HG03175 (cell line): ENCODE measurements around the gene FIZ1.

ENCODE experiments used
- ATAC-seq: cut with Tn5 transposase; IDR thresholded peaks from one replicate; pipeline ENCODE4 v1.9.1; 2021; ENCODE audit warnings: mild to moderate bottlenecking, moderate library complexity; ENCODE audit not compliant: unreplicated experiment

FIZ1 gene, protein sequence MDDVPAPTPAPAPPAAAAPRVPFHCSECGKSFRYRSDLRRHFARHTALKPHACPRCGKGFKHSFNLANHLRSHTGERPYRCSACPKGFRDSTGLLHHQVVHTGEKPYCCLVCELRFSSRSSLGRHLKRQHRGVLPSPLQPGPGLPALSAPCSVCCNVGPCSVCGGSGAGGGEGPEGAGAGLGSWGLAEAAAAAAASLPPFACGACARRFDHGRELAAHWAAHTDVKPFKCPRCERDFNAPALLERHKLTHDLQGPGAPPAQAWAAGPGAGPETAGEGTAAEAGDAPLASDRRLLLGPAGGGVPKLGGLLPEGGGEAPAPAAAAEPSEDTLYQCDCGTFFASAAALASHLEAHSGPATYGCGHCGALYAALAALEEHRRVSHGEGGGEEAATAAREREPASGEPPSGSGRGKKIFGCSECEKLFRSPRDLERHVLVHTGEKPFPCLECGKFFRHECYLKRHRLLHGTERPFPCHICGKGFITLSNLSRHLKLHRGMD

DNA sequence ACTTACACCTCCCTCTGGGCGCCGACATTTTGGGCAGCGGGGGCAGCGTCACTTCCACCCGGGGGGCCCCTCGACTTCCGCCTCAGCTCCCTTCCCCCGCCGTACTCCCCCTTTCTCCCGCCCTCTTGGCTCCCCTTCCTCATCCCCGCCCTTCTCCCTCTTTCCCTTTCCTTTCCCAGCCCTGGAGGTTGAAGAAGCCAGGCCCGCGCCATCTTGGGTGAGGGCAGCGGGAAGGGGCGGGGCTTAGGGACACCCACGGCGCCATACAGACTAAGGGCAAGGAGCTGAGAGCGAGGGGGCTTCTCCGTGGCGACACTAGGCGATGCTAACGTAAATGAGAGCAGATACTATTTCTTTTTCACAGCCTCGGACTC, at the start of gene FIZ1:
TSS of gene FIZ1 (minus strand) at position 50 of the 374 bp plus-strand sequence. CDS start 1,652 bp downstream, outside the sequence.
- peak; percentile 60 for ATAC-seq

DNA sequence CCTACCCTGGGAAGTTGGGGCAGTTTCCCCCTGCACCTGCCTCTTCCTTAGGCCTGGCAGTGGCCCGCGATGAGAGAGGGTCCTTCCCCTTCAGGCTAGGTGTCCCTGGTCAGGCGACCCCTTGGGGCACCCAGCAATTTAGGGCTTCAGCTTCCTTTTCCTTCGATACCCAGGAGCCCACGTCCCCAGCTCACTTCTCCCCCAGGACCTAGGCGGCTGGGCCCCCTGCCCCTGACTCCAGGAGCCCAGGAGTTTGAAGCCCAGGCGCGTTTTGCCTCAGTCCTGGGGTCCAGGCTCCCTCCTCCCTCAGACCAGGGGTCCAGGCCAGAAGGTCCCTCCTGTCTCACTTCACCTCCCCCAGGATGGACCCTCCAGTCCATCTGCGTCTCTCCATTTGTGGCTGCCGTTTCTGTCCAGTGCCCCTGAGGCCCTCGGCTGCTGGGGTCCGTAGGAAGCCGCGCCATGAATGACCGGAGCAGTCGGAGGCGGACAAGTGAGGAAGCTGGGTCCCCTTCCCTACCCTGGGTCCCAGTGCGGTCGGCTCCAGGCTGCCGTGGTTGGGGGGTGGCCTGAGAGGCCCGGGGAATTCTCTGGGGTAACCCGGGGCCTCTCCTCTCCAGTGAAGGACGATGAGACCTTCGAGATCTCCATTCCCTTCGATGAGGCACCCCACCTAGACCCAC, 49.4 kb upstream of the FIZ1 start:
- no peak for ATAC-seq

DNA sequence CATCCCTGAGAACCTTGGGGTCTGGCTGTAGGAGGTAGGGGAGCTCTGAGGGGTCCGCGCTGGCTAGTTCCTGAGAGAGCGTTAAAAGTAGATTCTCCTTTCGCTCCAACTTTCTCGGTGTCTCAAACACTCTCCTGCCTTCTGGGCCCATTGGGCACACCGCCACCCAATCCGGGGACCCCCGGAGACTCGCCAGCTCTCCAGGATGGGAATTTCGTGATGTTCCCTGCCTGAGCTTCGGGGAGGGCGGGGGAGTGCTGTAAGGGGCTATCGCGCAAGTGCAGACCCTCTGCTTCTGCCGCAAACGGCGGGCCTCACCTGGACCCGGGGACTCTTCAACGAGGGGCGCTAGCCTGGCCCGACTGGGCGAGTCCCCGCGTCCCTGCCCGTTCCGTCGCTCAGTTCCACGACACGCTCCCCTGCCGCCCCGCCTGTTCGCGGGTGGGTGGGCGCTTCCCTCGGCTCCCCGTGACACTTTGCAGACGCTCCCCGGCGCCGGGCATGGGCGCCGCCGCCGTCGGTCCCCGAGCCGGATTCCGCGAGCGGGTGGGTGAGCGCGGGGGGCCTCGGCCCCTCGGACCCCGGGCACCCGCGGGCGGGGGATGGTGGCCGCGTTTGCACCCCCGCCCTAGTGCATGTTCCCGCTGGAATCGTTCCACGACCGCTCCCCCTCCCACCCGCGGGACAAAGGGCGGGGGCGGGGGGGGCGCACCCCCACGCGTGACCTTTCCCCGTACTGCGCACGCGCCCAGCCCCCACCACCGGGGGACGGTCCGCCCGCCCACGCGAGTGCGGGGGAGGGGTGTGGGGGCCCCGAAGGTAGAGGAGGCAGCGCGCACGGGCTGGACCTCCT, 48.6 kb upstream of the FIZ1 start, which contains the start of gene CCDC106:
TSS of gene CCDC106 (plus strand) at position 481 of the 853 bp plus-strand sequence. CDS start 835 bp downstream, outside the sequence.
- no peak for ATAC-seq

DNA sequence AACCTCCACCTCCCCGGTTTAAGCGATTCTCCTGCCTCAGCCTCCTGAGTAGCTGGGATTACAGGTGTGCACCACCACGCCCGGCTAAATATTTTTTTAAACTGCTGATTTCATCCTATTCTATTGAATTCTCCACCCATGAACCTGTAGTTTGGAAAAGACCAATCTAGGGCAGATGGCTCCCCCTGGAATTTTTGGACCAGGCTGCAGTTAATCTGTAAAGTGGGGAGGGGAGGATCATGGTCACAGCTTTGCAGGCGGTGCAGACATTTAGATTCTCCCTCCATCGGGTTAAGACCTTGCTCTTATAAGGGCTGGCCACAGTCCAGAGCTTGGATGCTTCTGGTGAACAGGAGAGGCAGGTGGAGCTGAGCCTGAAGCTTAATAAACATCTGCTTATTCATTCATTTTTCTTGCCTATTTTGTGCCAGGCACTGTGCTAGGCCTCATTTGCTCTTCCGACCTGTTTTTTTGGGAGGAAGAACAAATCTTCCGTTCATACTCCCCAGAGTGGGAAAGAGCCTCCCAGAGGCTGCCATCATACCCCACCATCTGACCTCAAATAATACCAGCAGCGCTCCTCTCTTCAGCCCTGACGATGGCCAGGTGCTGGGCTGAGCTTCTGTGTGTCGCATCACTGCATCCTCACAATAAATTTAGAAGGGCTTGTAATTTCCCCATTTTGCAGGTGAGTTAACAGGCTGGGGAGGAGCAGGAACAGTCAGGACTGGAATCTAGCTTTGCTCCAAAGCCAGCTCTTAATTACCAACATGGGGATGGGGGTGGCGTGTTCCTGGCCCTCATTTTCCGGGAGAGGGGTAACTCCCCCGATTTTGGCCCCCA, 47.8 kb upstream of the FIZ1 start:
- ATAC-seq = no peak

DNA sequence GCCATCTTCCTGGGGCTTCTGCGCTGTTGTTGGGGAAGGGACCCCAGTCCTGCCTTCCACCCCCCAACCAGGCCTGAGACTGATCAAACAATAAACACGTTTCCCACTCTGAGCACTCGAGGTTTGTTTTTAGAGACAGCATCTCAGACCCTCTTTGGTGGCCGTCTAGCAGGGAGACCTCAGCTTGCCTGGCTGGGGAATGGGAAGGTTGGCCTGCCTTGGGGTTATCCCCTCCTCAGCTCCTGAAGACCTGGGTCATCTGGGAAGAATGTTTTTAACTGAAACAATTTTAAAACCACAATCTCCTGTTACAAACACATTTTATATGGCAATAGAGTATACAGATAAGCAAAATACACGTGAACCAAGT, 46.2 kb upstream of the FIZ1 start:
- no peak for ATAC-seq

DNA sequence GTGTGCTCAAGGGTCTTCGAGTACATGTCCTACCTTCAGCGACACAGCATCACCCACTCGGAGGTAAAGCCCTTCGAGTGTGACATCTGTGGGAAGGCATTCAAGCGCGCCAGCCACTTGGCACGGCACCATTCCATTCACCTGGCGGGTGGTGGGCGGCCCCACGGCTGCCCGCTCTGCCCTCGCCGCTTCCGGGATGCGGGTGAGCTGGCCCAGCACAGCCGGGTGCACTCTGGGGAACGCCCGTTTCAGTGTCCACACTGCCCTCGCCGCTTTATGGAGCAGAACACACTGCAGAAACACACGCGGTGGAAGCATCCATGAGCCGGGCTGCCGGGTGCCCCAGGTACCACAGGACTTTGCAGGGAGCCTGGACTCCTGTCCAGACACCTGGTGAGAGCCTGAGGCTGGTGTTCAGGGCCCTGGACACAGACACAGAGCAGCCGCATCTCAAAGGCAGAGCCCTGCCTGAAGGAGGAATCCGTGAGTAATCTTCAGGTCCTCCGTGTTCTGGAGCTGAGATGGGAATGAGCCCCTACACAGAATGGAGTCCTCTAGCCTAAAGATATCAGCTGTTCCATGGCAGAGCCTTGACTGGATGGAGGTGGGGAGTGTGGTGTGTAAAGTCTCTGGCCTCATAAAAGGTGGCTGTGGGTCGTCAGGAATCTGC, 45.7 kb upstream of the FIZ1 start:
- no peak for ATAC-seq

DNA sequence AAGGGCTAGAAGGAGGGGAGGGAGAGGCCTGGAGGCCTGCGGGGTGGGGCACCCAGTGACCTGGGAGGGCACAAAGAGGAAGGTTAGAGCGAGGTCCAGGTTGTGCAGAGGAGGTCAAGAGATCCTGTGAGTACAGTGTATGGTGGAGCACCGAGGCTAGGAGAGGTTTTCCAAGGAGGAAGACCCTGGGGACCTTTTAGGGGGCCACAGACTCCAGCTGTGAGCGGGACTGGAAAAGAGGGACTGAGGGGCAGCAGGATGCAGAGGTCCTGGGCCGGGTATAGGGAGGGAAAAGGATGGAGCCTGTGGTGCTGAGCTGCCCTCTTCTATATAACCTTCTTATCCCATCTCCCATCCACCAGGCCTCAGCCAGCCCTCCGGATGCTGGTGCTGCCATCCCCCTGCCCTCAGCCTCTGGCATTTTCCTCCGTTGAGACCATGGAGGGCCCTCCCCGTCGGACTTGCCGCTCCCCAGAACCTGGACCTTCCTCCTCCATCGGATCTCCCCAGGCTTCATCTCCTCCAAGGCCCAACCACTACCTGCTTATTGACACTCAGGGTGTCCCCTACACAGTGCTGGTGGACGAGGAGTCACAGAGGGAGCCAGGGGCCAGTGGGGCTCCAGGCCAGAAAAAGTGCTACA, 45.0 kb upstream of the FIZ1 start:
- no peak for ATAC-seq

DNA sequence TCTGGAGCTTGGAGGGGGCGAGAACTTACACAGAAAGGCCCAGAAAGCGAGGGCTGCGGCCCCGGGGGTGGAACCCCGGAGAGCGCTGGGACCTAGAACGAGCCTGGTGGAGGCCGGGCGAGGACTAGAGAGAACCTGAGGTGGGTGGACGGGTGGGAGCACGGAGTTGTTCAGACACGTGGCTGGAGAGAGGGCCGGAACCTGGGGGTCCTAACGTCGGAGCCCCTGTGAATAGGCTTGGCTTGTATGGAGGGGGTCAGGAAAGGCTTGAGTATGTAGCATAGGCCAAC, 44.5 kb upstream of the FIZ1 start:
- no peak for ATAC-seq

DNA sequence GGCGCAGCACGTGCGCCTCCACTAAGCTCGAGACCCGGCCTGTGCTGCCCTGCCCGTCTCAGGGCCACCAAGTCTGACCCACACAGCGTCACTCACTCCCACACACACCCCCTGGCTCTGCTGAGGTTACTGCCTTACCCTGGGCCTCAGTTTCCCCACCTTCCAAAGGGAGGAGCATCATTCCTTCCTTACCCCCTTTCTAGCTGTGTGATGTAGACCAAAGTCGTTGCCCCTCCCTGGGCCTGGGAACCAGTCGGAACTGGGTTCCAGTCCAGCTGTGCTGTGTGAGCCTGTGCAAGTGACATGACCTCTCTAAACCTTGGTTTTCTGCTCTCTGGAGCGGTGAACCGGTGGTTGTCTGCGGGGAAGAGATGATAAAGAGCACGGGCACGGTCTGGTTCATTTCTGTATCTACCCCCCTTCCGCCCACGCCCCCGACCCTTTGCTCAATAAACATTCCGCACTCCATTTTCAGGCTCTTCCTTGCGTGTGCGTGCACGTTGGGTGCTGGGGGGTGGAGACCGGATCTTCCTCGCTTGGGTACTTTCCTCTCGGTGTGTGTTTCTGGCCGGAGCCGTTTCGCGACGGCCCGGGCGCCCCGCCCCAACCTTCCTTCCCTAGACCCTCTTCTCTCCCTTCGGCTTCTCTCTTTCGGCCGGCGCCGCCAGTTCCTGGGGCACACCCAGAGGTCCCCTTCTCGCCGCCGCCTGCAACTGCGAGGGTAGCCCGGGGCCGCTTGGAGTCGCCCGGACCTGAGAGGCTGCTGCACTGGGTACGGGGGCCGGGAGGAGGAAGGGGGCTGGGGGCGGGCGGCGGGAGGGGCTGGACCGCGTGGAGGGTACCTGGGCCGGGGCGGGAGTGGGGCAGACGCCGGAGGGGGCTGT, 43.9 kb upstream of the FIZ1 start, which contains the start of gene ZNF581:
TSS of gene ZNF581 (plus strand) at position 647 of the 884 bp plus-strand sequence. CDS start 923 bp downstream, outside the sequence.
- ATAC-seq = peak; percentile 36

DNA sequence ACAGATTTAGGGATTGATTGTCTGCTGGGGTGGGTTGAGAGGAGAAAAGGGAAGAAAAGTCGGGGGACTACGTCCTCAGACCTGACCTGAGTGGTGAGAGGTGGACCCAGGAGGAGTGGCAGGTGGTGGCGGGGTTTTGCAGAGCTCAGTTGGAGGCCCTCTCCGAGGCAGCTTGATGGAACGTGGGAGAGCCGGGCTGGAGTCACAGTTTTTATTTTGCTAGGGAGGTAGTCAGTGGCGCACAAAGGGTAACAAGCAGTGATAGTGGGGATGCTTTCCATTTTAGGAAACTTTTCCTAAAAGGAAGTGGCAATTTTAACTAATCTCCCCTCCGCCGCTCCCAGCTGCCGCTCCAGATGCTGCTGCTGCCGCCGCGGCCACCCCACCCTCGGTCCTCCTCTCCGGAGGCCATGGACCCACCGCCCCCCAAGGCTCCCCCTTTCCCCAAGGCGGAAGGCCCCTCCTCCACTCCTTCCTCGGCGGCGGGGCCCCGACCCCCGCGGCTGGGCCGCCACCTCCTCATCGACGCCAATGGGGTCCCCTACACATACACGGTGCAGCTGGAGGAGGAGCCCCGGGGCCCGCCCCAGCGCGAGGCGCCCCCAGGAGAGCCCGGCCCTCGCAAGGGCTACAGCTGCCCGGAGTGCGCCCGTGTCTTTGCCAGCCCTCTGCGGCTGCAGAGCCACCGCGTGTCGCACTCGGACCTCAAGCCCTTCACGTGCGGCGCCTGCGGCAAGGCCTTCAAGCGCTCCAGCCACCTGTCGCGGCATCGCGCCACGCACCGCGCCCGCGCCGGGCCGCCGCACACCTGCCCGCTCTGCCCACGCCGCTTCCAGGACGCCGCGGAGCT, 43.1 kb upstream of the FIZ1 start:
- ATAC-seq = peak; percentile 2

DNA sequence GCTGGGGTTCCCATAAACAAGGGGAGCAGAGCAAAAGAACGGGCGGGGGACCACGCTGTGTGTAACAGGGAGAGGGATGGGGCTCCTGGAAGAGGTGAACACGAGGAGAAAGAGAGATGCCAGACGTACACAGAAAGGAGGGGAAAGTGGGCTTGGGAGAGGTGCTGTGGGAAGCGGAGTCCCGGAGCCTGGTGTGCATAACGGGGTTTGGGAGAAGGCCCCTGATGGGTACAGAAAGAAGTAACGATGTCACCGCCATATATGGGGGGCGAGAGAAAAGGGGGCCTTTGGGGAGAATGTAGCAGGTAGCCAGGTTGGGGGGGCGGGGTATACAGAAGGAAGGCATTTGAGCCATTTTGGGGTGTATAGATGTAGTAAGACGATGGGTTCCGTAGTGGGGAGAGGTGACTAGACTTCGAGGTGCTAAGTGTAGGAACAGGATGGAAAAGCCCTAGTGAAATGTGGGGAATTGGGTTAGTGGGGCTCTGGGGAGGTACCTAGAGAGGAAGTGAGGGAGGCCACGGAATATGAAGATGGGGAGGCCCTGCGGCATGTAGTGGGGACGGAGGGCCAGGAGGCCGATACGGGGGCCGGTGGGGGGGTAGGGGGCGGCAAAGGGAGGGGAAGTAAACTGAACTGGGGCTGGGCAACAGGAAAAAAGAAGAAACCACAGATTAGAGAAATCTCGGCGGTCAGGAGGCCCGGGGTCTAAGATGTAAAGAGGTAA, 42.3 kb upstream of the FIZ1 start:
- no peak for ATAC-seq

DNA sequence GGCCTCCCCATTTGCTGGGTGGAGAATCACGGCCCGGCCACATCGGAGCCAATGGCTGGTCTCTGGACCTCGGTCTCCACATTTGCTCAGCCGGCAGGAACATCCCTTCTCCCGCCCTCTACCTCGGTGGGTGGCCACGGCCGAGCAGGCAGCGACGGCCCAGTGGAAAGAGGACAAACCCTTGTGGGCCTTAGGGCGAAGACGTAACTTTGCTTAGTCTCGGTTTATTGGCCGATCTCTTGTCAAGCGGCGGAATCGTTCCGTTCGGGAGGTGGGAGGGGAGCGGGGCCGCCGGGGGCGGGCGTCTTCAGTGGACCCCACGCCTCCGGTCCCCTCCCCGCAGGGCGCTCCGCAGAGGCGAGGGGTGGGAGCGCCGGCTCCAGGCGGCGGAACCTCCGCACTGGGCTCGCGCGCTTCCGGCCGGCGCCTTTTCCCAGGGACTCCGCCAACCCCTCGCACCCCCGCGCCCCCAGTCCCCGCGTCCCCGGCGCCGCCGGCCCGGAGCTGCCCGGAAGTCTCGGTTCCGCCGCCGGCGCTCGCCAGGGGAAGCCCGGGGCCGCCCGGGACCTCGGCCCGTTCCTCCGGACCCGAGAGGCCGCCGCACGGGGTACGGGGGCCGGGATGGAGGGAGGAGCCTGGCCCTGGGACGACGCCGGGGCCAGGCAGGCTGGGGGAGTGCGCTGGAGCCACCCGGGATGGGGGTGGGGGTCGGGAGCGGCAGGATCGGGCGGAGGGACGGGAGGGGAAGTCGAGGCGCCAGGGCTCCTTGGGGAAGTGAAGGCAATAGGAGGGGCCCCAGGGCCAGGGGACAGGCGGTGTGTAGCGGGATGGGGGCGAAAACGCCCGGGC, 41.5 kb upstream of the FIZ1 start, which contains the start of gene ZNF580:
TSS of gene ZNF580 (plus strand) at position 426 of the 849 bp plus-strand sequence. CDS start 1,507 bp downstream, outside the sequence.
- no peak for ATAC-seq

DNA sequence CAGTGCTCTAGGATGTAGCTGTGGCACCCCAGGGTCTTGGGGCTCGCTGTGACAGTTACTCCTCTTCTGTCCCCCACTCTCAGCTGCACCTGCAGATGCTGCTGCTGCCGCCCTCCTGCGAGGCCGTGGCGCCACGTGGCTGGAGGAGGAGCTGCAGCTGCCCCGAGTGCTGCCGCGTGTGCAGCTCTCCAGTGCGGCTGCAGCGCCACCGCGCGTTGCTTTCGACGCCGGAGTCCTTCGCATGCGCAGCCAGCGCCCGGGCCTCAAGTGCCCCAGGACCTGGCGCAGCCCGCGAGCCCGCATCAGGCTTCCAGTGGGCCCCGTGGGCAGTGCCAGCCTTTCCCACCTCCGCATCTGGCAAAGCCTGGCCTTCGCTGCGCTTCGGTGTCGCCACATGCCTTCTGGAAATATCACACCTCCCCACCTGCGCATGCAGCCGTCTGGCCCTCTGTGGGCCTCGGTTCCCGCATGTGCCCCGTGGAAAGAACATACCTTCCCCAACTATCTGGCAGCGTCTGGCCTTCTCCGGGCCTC, 40.8 kb upstream of the FIZ1 start:
- ATAC-seq = no peak

DNA sequence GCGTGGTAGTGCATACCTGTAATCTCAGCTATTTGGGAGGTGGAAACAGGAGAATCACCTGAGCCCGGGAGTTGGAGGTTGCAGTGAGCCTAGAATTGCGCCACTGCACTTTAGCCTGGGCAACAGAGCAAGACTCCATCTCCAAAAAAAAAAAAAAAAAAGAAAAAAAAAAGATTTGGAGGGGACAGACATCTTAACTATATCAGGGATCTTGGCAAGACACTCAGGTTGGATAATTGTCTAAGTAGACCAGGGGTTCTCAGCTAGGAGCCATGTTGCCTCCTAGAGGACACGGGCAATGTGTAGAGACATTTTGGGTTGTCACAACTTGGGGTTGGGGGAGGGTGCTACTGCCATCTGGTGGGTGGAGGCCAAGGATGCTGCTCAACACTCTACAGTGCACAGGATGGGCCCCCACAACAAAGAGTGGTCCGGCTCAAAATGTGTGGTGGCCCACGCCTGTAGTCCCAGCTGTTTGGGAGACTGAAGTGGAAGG, 39.6 kb upstream of the FIZ1 start:
- no peak for ATAC-seq

DNA sequence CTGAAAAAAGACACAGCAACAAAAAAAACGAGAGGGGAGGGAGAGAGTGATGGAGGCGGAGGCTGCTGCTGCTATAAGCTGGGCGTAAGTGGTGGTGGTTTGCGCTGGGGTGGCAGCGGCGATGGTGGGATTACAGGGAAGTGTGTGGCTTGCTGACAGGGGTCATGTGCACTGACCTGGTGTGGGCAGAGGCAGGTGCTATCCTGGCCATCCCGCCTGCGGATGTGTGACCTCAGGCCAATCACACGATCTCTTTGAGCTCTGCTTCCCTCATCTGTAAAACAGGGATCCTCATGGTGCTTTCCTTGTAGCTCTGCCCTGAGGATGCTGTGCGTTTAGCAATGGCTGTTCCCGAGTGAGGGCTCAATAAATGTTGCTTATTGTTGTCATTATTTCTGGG, 38.2 kb upstream of the FIZ1 start:
- no peak for ATAC-seq
